Measurements from ENCODE around the gene ARL6IP6. TPM values are rescaled to one million over a fixed set of nuclear protein-coding genes. Genes with fewer than 3 reads are reported as not detected.
"Not testable (repeated sequence)": the region's sequence is repeated elsewhere in the genome, so short reads cannot be mapped to it uniquely, and the experiment has no call there.

Gene ARL6IP6
- total RNA-seq, 1 donor = 12.1 TPM

- DNase-seq (ENCODE audit: low read depth in 2 of 3, low spot score in 2 of 3) = no peak
These were observed 2.4 kb downstream of the ARL6IP6 start for GRCh38 chr2:152720794-152721193.

GRCh38 chr2:152722639-152723038 is 4.2 kb downstream of the ARL6IP6 start:
- not testable (repeated sequence) for DNase-seq (ENCODE audit: low read depth in 2 of 3, low spot score in 2 of 3)

- no peak for DNase-seq (ENCODE audit: low read depth in 2 of 3, low spot score in 2 of 3)
These were observed 5.5 kb downstream of the ARL6IP6 start for GRCh38 chr2:152723918-152724317.

GRCh38 chr2:152729844-152730243 is 11.4 kb downstream of the ARL6IP6 start:
- peak in 1 of 3 donors; percentile 2 for DNase-seq (ENCODE audit: low read depth in 2 of 3, low spot score in 2 of 3)

GRCh38 chr2:152730591-152731333 is 12.3 kb downstream of the ARL6IP6 start:
- peak in 2 of 3 donors; percentile 20 to 32 for DNase-seq (ENCODE audit: low read depth in 2 of 3, low spot score in 2 of 3)

GRCh38 chr2:152737509-152737908 is 19.1 kb downstream of the ARL6IP6 start:
- DNase-seq (ENCODE audit: low read depth in 2 of 3, low spot score in 2 of 3) = not testable (repeated sequence)

- DNase-seq (ENCODE audit: low read depth in 2 of 3, low spot score in 2 of 3) = no peak
These were observed 20.0 kb downstream of the ARL6IP6 start for GRCh38 chr2:152738438-152738837.

GRCh38 chr2:152739705-152740104 is 21.3 kb downstream of the ARL6IP6 start:
- DNase-seq (ENCODE audit: low read depth in 2 of 3, low spot score in 2 of 3) = not testable (repeated sequence)

- peak in 2 of 3 donors; percentile 49 to 78 for DNase-seq (ENCODE audit: low read depth in 2 of 3, low spot score in 2 of 3)
These were observed 22.4 kb downstream of the ARL6IP6 start for GRCh38 chr2:152740743-152741328.

GRCh38 chr2:152743002-152743401 is 24.6 kb downstream of the ARL6IP6 start:
- peak in 1 of 3 donors; percentile 10 for DNase-seq (ENCODE audit: low read depth in 2 of 3, low spot score in 2 of 3)

GRCh38 chr2:152747751-152748150 is 29.3 kb downstream of the ARL6IP6 start:
- DNase-seq (ENCODE audit: low read depth in 2 of 3, low spot score in 2 of 3) = not testable (repeated sequence)

GRCh38 chr2:152755029-152755428 is 36.6 kb downstream of the ARL6IP6 start:
- no peak for DNase-seq (ENCODE audit: low read depth in 2 of 3, low spot score in 2 of 3)

- no peak for DNase-seq (ENCODE audit: low read depth in 2 of 3, low spot score in 2 of 3)
These were observed 41.1 kb downstream of the ARL6IP6 start for GRCh38 chr2:152759290-152760072.

GRCh38 chr2:152761214-152761613 is 42.8 kb downstream of the ARL6IP6 start:
- no peak for DNase-seq (ENCODE audit: low read depth in 2 of 3, low spot score in 2 of 3)

GRCh38 chr2:152762202-152762601 is 43.8 kb downstream of the ARL6IP6 start:
- DNase-seq (ENCODE audit: low read depth in 2 of 3, low spot score in 2 of 3) = no peak

GRCh38 chr2:152763208-152763607 is 44.8 kb downstream of the ARL6IP6 start:
- not testable (repeated sequence) for DNase-seq (ENCODE audit: low read depth in 2 of 3, low spot score in 2 of 3)

- no peak for DNase-seq (ENCODE audit: low read depth in 2 of 3, low spot score in 2 of 3)
These were observed 45.2 kb downstream of the ARL6IP6 start for GRCh38 chr2:152763651-152764050.

GRCh38 chr2:152766928-152767327 is 48.5 kb downstream of the ARL6IP6 start:
- no peak for DNase-seq (ENCODE audit: low read depth in 2 of 3, low spot score in 2 of 3)

- DNase-seq (ENCODE audit: low read depth in 2 of 3, low spot score in 2 of 3) = no peak
These were observed 62.8 kb downstream of the ARL6IP6 start for GRCh38 chr2:152781175-152781574.

GRCh38 chr2:152782171-152782570 is 63.8 kb downstream of the ARL6IP6 start:
- no peak for DNase-seq (ENCODE audit: low read depth in 2 of 3, low spot score in 2 of 3)

- DNase-seq (ENCODE audit: low read depth in 2 of 3, low spot score in 2 of 3) = no peak
These were observed 72.5 kb downstream of the ARL6IP6 start for GRCh38 chr2:152790883-152791282.

Data from hematopoietic multipotent progenitor cell (in vitro differentiated cells).